Anterior cingulate cortex (tissue), 58 donors: Measurements from ENCODE around the gene MIOS.
A peak's percentile ranks its signal among the peaks of the same experiment; 100 is the strongest.
"Not testable (repeated sequence)": the region's sequence is repeated elsewhere in the genome, so short reads cannot be mapped to it uniquely, and the experiment has no call there.

ENCODE experiments used
- DNase-seq, 58 donors: peaks; one replicate each; lab custom pipeline; 2025; lab: John Stamatoyannopoulos, UW

MIOS gene

GRCh38 chr7:7640221-7641128, 73.8 kb downstream of the MIOS start, which contains the start of gene UMAD1:
Gene UMAD1, plus strand, starts transcription at chr7:7640752. Its CDS starts 32,620 bp downstream, at chr7:7673372.
- DNase-seq: peak; percentile 78 to 100 (median 98)

DNA sequence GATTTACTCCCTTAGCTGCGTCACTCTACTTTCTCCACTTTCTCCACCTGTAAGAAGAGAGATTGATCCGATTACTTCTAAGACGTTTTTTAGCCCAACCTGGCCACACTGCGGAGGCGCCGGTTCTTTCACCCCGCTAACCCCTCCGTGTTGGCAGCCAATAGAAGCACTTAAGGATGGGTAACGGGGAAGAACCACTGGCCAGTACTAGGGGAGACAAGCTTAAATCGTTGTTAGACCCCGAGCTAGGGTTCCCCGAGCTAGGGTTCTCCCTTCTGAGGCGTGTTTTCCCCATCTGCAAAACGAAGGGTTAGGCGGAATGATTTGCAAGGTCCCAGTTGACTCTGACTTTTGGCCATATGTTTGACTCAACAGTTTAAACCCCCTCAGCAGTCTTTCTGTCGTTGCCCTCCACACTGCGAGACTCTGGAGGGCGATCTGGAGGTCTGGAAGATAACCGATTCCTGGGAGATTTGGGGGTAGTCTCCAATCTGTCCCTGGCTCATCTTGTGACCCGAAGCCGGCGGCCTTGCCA, 74.5 kb downstream of the MIOS start:
- DNase-seq: peak in 13 of 58 donors; percentile 3 to 55 (median 33)

DNA sequence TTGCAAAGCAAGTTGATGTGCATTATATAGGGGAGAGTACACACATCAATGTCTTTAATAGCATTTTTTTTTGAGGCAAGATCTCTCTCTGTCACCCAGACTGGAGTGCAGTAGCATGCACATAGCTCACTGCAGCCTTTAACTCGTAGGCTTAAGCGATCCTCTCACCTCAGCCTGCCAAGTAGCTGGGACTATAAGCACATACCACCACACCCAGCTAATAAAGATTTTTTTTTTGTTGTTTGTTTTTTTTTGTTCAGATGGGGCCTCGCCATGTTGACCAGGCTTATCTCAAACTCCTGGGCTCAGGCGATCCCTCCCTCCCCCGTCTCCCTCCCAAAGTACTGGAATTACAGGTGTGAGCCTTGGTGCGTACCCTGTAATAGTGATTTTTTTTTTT, 75.4 kb downstream of the MIOS start:
- DNase-seq: no peak

GRCh38 chr7:7647495-7648036, 80.9 kb downstream of the MIOS start:
- no peak for DNase-seq

GRCh38 chr7:7650682-7651206, 84.1 kb downstream of the MIOS start:
- DNase-seq: no peak

DNA sequence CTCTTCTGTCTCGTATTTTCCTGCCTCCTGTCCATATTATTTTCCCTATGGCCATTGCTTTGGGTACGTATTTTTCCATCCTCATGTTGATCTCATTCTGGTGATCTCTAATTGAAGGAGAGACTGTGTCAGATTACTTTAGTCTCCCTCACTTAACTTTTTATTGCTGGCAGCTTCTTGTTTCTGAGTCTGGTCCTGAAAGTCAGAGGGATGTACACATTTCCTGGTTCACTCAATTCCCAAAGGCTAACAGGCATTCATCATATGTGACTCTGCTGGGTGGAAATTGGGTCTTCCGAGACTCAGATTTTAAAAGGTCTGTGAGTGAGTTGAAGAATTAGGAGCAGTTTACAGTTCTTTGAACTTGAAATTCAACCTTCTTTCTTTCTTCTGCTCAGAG, 84.8 kb downstream of the MIOS start:
- no peak for DNase-seq

- no peak for DNase-seq
Measured at GRCh38 chr7:7652798-7653540, 86.3 kb downstream of the MIOS start.

- no peak for DNase-seq
Measured at GRCh38 chr7:7653593-7654187, 87.0 kb downstream of the MIOS start.

GRCh38 chr7:7654964-7655715, 88.5 kb downstream of the MIOS start:
- no peak for DNase-seq

DNA sequence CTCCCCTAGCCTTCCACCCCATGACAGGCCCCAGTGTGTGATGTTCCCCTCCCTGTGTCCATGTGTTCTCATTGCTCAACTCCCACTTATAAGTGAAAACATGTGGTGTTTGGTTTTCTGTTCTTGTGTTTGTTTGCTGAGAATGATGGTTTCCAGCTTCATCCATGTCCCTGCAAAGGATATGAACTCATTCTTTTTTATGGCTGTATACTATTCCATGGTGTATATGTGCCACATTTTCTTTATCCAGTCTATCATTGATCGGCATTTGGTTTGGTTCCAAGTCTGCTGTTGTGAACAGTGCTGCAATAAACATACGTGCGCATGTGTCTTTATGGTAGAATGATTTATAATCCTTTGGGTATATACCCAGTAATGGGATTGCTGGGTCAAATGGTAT, 89.8 kb downstream of the MIOS start:
- not testable (repeated sequence) for DNase-seq
